Measurements from ENCODE around the gene GTF3A.

GTF3A gene

DNA sequence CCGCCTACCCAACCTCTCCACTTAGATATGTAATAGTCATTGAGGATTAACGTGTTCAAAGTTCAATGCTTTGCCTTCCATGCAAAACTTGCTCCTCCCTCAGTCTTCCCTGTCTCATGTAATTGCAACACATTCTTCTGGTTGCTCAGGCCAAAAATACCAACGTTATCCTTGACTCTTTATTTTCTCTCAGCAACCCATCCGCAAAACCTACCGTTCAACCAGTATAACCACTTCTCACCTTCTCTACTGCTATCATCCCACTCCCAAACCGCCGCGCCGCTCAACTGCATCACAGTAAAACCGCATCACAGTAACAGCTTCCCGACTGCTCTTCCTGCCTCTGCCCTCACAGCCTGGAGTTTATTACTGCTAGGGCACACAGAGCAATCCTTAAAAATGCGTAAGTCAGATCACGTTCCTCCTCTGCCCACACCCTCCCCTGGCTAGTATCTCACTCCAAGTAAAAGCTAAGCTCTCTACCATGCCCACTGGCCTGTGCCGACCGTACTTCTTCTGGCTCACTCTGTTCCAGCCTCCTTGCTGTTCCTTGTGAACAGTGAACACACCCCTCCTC is 17.7 kb downstream of the GTF3A start:
- H3K9me3 ChIP-seq (ENCODE audit: low read length): no peaks in the 10 kb centered on the region
- no peaks in the 10 kb centered on the region for H3K4me1 ChIP-seq (ENCODE audit: insufficient read depth, low read length)
- no peak overlapping the region for H3K4me3 ChIP-seq (ENCODE audit: low read length)
- no peaks in the 10 kb centered on the region for H3K27me3 ChIP-seq (ENCODE audit: insufficient read depth, low read length)
- H3K36me3 ChIP-seq (ENCODE audit: insufficient read depth, low read length): peaks cover 16% of the 10 kb centered on the region
- no peak overlapping the region for H2AFZ ChIP-seq (ENCODE audit: low read depth, low read length)

DNA sequence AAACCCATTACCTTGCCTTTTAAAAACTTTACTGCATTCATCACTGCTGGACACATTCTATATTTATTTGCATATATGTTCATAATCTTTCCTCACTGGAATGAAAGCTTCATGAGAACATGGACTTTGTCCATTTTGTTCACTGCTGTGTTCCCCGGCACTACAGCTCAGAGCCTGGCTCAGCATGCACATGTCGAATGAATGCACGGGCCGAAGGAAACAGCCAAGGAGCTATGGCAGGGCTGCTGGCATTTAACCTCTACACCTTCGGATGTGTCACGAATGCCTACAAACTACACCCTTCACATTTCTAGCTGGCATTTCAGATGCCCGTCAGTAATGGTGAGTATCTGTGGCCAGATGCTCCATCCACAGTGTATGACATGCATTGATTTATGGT is 18.4 kb downstream of the GTF3A start:
- no peaks in the 10 kb centered on the region for H3K9me3 ChIP-seq (ENCODE audit: low read length)
- H3K36me3 ChIP-seq (ENCODE audit: insufficient read depth, low read length): peaks cover 15% of the 10 kb centered on the region
- no peak overlapping the region for H2AFZ ChIP-seq (ENCODE audit: low read depth, low read length)
- H3K27me3 ChIP-seq (ENCODE audit: insufficient read depth, low read length): no peaks in the 10 kb centered on the region
- no peak overlapping the region for H3K4me3 ChIP-seq (ENCODE audit: low read length)
- H3K4me1 ChIP-seq (ENCODE audit: insufficient read depth, low read length): no peaks in the 10 kb centered on the region

DNA sequence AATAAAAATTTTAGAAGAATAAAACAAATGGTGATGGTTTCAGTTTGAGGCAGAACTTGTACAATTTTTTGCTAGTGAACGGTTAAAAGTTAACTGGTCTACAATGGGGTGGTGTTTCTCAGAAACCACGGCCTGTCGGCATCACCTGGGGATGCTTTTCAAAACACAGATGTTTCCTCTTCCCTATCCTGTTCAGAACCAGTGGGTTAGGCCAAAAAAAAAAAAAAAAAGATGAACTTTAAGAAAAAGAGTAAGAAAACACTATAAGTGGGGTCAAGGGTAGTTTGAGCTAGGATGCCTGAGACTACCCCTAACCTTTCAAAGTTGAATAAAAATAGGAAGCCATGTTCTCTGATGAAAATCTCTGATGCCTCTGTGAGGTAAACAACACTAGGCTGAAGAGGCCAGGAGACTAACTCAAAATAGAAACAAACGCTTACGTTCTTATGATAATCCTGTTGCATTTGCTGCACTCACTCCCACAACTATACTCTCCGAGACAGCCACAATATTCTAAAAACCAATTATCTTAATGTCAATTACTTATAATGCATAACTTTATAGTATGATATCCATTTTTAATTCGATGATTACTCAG is 22.7 kb downstream of the GTF3A start:
- Histone ChIP-seq H3K27me3 (ENCODE audit: insufficient read depth, low read length) (no peaks in the 10 kb centered on the region), H2AFZ (ENCODE audit: low read depth, low read length) (no peak overlapping the region), H3K36me3 (ENCODE audit: insufficient read depth, low read length) (peaks cover 4% of the 10 kb centered on the region), H3K4me3 (ENCODE audit: low read length) (no peak overlapping the region), H3K9me3 (ENCODE audit: low read length) (no peaks in the 10 kb centered on the region), H3K4me1 (ENCODE audit: insufficient read depth, low read length) (peaks cover 17% of the 10 kb centered on the region)

DNA sequence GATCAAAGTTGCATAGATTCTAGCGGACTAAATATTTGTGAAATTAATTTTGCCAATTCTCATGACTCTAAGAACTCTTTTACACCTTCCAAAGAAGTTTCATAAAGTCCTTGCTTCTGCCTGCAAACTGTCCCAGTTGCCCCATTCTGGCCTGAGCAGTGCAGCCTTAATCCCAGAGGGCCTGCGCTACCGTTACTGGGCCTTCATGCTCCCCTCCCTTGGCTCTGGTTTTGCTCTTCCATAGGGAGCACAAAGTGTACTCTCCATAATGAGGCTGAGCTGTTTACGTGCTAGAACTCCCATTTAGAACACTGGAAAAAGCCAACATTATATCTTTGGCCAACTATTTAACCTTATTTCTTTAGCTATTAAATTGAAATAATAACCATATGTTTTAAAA is 23.9 kb downstream of the GTF3A start:
- Histone ChIP-seq H3K4me1 (ENCODE audit: insufficient read depth, low read length) (peaks cover 17% of the 10 kb centered on the region), H2AFZ (ENCODE audit: low read depth, low read length) (no peak overlapping the region), H3K9me3 (ENCODE audit: low read length) (no peaks in the 10 kb centered on the region), H3K27me3 (ENCODE audit: insufficient read depth, low read length) (no peaks in the 10 kb centered on the region), H3K36me3 (ENCODE audit: insufficient read depth, low read length) (no peaks in the 10 kb centered on the region), H3K4me3 (ENCODE audit: low read length) (no peak overlapping the region)

DNA sequence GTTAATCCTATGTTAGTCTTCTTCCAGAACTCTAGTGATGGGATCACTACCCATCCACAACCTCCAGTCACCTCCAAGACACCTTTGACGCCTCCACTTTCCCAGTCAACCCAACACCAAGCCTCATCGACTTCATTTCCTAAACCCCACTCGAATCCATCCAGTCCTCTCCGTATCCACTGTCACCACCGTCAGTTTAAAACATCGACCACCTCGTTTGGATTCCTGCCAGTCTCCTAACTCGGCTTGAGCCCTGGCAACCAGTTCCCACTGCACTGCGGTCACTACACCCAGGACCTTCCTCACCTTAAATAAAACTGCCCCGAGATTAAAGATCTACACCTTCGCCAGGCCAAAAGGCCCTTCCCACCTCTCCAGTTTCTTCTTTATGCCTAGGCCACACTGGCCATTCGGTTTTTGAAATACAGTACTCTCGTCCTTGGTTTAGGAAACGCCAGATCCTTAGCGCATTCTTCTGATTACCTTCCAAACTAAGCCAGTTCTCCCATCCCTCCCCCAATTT is 24.7 kb downstream of the GTF3A start:
- Histone ChIP-seq H3K36me3 (ENCODE audit: insufficient read depth, low read length) (no peaks in the 10 kb centered on the region), H3K9me3 (ENCODE audit: low read length) (no peaks in the 10 kb centered on the region), H3K4me3 (ENCODE audit: low read length) (peak overlapping the region; percentile 76), H3K27me3 (ENCODE audit: insufficient read depth, low read length) (no peaks in the 10 kb centered on the region), H3K4me1 (ENCODE audit: insufficient read depth, low read length) (peaks cover 17% of the 10 kb centered on the region), H2AFZ (ENCODE audit: low read depth, low read length) (peak overlapping the region; percentile 33)

DNA sequence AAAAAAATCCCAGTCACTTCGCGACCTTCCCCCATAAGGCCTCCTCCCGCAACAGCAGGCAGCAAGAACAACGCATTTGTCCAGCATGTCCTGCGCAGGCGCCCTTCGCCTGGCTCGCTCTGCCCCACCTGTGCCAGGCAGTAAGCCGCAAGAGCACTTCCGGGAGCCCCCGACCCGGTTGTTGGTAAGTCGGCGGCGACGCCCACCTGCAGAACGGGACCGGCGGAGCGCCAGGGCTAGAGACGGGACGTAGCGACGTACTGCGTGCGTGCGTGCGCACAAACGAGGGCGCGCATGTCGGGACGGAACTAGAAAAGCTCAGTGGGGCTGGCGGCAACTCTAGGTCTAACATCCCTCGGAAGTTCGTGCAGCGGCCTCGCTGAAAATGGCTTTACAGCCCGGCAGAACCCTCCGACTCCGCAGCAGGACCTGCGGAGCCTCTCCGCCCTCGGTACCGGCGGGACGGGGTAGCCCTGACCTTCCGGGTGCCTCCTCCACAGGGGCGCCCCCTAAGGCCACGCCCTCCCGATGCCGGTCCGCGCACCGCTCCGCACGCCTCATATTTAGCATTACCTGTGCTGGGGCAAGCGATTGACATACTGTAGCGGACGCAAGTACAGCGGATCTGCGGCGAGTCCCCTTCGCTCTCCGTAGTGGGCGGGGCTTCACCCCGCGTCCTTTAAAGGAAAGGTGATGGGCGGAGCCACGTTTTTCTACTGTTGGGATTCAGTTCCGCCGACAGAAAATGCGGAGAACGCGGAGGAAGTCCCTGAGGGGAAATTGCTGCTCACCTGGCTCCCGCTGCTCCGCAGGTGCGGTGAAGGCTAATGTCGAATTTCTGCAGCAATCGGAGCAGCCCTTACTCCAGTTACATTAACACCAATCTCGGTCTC is 25.8 kb downstream of the GTF3A start, which contains the start of gene MTIF3:
Gene MTIF3, minus strand, starts transcription at position 629 of the 893 bp plus-strand sequence. CDS start 10,116 bp downstream, outside the sequence.
- Histone ChIP-seq H2AFZ (ENCODE audit: low read depth, low read length) (peak within 1 kb of the TSS; percentile 33), H3K4me1 (ENCODE audit: insufficient read depth, low read length) (peaks cover 19% of the 10 kb centered on the region), H3K27me3 (ENCODE audit: insufficient read depth, low read length) (no peaks in the 10 kb centered on the region), H3K36me3 (ENCODE audit: insufficient read depth, low read length) (no peaks in the 10 kb centered on the region), H3K4me3 (ENCODE audit: low read length) (peak within 1 kb of the TSS; percentile 76), H3K9me3 (ENCODE audit: low read length) (no peaks in the 10 kb centered on the region)

DNA sequence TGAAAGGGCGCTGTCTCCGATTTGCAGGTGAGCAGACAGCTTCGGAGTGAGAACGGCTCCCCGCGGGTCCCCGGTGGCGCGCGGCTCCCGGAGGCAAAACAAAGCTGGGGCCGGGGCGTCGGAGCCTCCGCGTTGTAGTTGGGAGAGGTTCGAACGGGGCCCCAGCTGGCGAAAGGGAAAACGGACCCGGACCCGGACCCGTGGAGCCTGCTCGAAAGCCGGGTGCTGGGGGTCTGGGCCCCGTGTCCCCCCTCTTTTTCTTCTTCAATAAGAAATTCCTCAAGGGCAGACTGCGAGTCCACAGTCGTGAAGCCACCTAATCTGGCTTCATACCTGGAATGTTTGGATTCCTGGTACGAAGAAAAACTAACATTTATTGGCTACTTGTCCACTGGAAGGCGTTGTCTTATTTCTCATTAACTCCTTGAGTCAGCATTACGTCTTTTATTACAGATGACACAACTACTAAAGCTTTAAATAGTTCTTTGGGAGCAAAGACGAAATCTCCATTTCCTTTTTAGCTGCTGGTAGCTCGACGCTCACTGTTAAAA is 26.6 kb downstream of the GTF3A start:
- Histone ChIP-seq H3K4me3 (ENCODE audit: low read length) (peak overlapping the region; percentile 76), H3K4me1 (ENCODE audit: insufficient read depth, low read length) (peaks cover 27% of the 10 kb centered on the region), H3K27me3 (ENCODE audit: insufficient read depth, low read length) (no peaks in the 10 kb centered on the region)

DNA sequence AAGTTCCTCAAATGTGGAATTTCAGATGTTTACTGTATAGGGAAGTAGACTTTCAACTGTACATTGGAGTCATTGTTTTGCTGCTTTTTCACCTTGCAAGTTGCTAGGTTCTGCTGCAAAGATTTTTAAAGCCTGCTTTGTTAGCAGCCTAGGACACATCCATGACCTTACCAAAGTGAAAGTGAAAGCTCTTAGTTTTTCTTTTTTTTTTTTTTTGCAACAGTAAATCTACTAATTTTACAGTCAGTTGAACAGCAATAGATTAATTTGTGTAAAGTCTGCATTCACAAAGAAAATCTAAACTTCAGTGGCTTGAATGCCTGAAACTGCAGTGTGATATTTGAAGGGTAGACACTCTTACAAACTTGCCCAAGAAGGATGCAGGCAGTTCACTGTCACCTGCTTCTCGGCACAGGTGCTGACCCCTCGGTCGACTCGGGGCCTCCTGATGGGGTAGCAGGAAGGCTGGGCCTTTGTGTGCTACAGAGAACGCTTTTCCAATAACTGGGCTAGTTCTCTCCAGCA is 31.0 kb downstream of the GTF3A start:
- peaks cover 21% of the 10 kb centered on the region for H3K4me1 ChIP-seq (ENCODE audit: insufficient read depth, low read length)
- H3K9me3 ChIP-seq (ENCODE audit: low read length): no peaks in the 10 kb centered on the region
- H2AFZ ChIP-seq (ENCODE audit: low read depth, low read length): peak overlapping the region; percentile 90
- no peaks in the 10 kb centered on the region for H3K36me3 ChIP-seq (ENCODE audit: insufficient read depth, low read length)
- H3K4me3 ChIP-seq (ENCODE audit: low read length): peak overlapping the region; percentile 36
- H3K27me3 ChIP-seq (ENCODE audit: insufficient read depth, low read length): no peaks in the 10 kb centered on the region

More for the DNA sequence above, 26.6 kb downstream of the GTF3A start:
- Histone ChIP-seq H2AFZ (ENCODE audit: low read depth, low read length) (peak overlapping the region; percentile 33), H3K9me3 (ENCODE audit: low read length) (no peaks in the 10 kb centered on the region), H3K36me3 (ENCODE audit: insufficient read depth, low read length) (no peaks in the 10 kb centered on the region)

DNA sequence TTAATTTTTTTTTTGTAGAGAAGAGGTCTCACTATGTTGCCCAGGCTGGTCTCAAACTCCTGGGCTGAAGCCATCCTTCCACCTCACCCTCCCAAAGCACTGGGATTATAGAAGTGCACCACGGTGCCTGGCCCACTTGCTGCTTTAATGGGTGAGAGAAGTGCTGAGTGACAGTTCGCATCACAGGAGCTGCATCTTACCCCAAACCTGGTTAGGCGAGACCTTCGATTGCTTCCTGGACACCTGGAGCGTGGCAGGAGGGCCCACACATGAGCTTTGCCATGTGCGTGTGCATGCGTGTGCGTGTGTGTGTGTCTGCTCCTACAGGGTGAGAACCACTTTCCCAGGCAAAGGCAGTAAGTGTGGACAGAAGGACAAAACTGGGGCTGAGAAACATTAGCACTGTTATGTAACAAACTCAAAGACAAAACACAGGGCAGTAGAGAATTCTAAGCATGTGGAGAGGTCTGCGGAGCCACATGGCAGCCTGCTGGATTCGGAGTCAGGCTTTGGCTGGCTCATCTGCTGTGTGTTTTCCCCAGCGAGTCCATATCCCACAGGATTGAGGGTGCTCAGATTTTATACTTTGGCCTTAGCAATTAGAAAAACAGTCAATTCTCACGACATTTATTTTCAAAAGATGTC is 37.6 kb downstream of the GTF3A start:
- H3K9me3 ChIP-seq (ENCODE audit: low read length): no peaks in the 10 kb centered on the region
- no peaks in the 10 kb centered on the region for H3K4me1 ChIP-seq (ENCODE audit: insufficient read depth, low read length)

DNA sequence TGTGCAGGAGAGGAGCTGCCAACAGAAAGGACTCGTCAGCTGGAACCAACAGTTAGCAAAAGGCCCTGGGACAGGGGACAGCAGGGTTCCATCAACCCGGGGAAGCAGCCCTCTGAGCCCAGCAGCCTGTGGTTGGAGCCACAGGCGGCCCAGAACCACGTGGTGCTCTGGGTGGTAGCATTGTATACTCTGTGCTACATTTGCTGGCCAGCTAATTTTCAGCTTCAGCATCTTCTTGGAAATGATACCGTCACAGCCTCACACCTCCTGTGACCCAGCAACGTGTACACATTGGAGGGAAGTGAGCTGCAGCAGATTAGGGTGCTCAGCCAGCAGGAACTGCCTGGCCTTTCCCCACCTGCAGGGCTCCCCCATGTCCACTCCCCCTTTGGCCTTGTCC is 39.1 kb downstream of the GTF3A start:
- Histone ChIP-seq H3K27me3 (ENCODE audit: insufficient read depth, low read length) (no peaks in the 10 kb centered on the region), H3K4me1 (ENCODE audit: insufficient read depth, low read length) (no peaks in the 10 kb centered on the region), H3K4me3 (ENCODE audit: low read length) (no peak overlapping the region), H3K36me3 (ENCODE audit: insufficient read depth, low read length) (no peaks in the 10 kb centered on the region), H2AFZ (ENCODE audit: low read depth, low read length) (no peak overlapping the region), H3K9me3 (ENCODE audit: low read length) (no peaks in the 10 kb centered on the region)

More for the DNA sequence above, 37.6 kb downstream of the GTF3A start:
- no peaks in the 10 kb centered on the region for H3K36me3 ChIP-seq (ENCODE audit: insufficient read depth, low read length)
- no peak overlapping the region for H2AFZ ChIP-seq (ENCODE audit: low read depth, low read length)
- H3K4me3 ChIP-seq (ENCODE audit: low read length): no peak overlapping the region
- H3K27me3 ChIP-seq (ENCODE audit: insufficient read depth, low read length): no peaks in the 10 kb centered on the region

DNA sequence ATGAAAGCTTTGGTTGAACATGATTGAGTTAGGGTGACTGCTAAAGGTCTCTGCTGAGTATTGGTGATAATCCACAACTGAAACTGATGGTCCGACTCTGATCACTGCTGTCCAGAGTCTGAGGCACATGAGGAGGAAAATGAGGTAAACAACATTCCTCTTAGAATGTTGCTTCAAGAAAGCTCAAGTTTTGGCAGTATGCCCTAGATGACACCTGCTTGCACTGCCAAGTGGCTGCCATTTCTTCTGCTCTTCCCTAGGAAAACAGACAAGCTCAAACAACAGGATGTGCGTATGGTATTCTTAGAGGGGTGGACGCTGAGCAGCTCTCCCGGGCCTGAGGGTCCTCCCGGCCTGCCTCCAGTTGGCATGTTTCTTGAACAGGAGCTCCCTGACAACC is 41.2 kb downstream of the GTF3A start:
- H3K9me3 ChIP-seq (ENCODE audit: low read length): no peaks in the 10 kb centered on the region
- H3K27me3 ChIP-seq (ENCODE audit: insufficient read depth, low read length): no peaks in the 10 kb centered on the region
- no peaks in the 10 kb centered on the region for H3K36me3 ChIP-seq (ENCODE audit: insufficient read depth, low read length)
- H2AFZ ChIP-seq (ENCODE audit: low read depth, low read length): no peak overlapping the region
- H3K4me3 ChIP-seq (ENCODE audit: low read length): no peak overlapping the region
- H3K4me1 ChIP-seq (ENCODE audit: insufficient read depth, low read length): no peaks in the 10 kb centered on the region

DNA sequence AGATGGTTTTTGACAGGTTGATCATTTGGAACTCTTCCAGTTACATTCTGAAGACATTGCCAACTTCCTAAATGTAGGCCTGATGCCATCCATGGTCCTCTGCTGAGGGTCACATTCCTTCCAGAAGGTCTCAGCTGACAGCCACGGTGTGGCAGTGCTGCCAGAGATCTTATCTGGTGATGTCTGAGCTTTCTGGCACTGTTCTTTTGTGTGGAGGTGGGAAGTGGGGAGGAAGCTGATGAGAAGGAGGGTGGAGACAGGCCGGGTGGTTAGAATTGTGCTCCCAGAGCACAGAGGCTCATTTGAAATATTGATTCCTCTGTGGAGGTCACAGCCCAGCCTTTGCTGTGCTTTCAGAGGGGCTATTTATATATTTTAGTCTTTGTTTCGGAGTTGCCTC is 42.1 kb downstream of the GTF3A start:
- Histone ChIP-seq H3K27me3 (ENCODE audit: insufficient read depth, low read length) (no peaks in the 10 kb centered on the region), H3K9me3 (ENCODE audit: low read length) (no peaks in the 10 kb centered on the region), H3K4me3 (ENCODE audit: low read length) (no peak overlapping the region), H2AFZ (ENCODE audit: low read depth, low read length) (peak overlapping the region; percentile 28), H3K36me3 (ENCODE audit: insufficient read depth, low read length) (no peaks in the 10 kb centered on the region), H3K4me1 (ENCODE audit: insufficient read depth, low read length) (no peaks in the 10 kb centered on the region)
